Tibial nerve (tissue), 4 donors: ENCODE results near the gene HAGHL.

ENCODE experiments used
- EP300 ChIP-seq, 2 donors: sonication (generic); formaldehyde crosslinking; IDR thresholded peaks; one replicate each; pipeline ENCODE4 v1.6.1; 2017; ENCODE audit warnings: antibody characterized with exemption in 2 of 2, mild to moderate bottlenecking in 1 of 2
- TF ChIP-seq, protein P1 (sequence below), 5 experiments: fragments of 200-600 bp in 3 of 5; fragments of 450-650 bp in 2 of 5; sonication (generic) in 3 of 5; IDR thresholded peaks; one replicate each; pipeline ENCODE4 v1.5.1; 2016 to 2019; ENCODE audit warnings: antibody characterized with exemption in 5 of 5, mild to moderate bottlenecking in 3 of 5, moderate library complexity in 2 of 5

DNA sequence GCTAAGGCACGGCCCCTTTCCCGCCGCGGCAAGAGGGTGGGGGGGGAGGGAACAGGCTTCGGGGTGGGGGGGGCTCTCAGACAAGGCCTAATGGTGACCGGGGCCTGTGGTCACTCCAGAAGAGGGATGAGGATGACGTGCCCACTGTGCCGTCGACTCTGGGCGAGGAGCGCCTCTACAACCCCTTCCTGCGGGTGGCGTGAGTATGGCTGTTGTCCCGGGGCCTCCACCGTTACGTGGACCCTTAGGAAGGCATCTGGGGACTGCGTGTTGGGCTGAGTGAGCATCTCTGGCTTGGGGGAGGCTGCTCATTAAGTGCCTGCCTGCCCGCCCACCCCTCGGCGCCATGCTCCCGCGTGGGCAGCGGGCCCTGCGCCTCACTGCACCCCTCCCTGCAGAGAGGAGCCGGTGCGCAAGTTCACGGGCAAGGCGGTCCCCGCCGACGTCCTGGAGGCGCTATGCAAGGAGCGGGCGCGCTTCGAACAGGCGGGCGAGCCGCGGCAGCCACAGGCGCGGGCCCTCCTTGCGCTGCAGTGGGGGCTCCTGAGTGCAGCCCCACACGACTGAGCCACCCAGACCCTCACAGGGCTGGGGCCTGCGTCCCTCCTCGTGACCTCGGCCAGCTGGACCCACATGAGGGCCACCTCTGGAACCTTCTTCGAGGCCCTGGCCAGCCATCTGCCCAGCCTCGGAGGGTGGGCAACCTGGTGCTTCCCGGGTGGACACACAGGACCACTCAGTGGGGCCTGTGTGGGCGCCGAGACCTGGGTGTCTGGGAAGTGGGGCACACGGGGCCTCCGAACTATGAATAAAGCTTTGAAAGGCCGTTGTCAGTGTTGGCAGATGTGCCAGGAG, 2.2 kb downstream of the HAGHL start:
- TF ChIP-seq, protein P1, sequence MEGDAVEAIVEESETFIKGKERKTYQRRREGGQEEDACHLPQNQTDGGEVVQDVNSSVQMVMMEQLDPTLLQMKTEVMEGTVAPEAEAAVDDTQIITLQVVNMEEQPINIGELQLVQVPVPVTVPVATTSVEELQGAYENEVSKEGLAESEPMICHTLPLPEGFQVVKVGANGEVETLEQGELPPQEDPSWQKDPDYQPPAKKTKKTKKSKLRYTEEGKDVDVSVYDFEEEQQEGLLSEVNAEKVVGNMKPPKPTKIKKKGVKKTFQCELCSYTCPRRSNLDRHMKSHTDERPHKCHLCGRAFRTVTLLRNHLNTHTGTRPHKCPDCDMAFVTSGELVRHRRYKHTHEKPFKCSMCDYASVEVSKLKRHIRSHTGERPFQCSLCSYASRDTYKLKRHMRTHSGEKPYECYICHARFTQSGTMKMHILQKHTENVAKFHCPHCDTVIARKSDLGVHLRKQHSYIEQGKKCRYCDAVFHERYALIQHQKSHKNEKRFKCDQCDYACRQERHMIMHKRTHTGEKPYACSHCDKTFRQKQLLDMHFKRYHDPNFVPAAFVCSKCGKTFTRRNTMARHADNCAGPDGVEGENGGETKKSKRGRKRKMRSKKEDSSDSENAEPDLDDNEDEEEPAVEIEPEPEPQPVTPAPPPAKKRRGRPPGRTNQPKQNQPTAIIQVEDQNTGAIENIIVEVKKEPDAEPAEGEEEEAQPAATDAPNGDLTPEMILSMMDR (IDR thresholded peaks at IDR 0.05), result no peak
- TF ChIP-seq EP300 (IDR thresholded peaks at IDR 0.05), result no peak
